ENCODE data around the gene LIG4. TPM values are rescaled to one million over a fixed set of nuclear protein-coding genes. Genes with fewer than 3 reads are reported as not detected.

Gene LIG4
- total RNA-seq, 1 donor from 2014 or later = 8.7 TPM

GRCh38 chr13:108176685-108177274, 38.6 kb downstream of the LIG4 start:
- Mint-ChIP-seq H3K27me3 (no peaks in the 10 kb centered on the region), H3K4me1 (ENCODE audit: unreplicated experiment) (no peaks in the 10 kb centered on the region)

GRCh38 chr13:108168929-108169328, 46.4 kb downstream of the LIG4 start:
- Mint-ChIP-seq H3K27ac (no peak overlapping the region), H3K9me3 (no peaks in the 10 kb centered on the region), H3K4me1 (ENCODE audit: unreplicated experiment) (no peaks in the 10 kb centered on the region), H3K4me3 (no peak overlapping the region), H3K27me3 (no peaks in the 10 kb centered on the region), H3K36me3 (no peaks in the 10 kb centered on the region)
- TF ChIP-seq CTCF (conservative IDR thresholded peaks at IDR 0.05) = no peak
- DNase-seq (ENCODE audit: extremely low spot score, unreplicated experiment) = no peak

More at GRCh38 chr13:108176685-108177274, 38.6 kb downstream of the LIG4 start:
- peak; percentile 75 for TF ChIP-seq CTCF (conservative IDR thresholded peaks at IDR 0.05)
- Mint-ChIP-seq H3K36me3 (no peaks in the 10 kb centered on the region), H3K4me3 (no peak overlapping the region), H3K27ac (no peak overlapping the region), H3K9me3 (no peaks in the 10 kb centered on the region)
- DNase-seq (ENCODE audit: extremely low spot score, unreplicated experiment) = no peak

GRCh38 chr13:108166078-108166477, 49.3 kb downstream of the LIG4 start:
- no peak overlapping the region for H3K4me3 Mint-ChIP-seq
- no peak overlapping the region for H3K27ac Mint-ChIP-seq
- no peak for DNase-seq (ENCODE audit: extremely low spot score, unreplicated experiment)
- no peaks in the 10 kb centered on the region for H3K36me3 Mint-ChIP-seq
- H3K4me1 Mint-ChIP-seq (ENCODE audit: unreplicated experiment) = no peaks in the 10 kb centered on the region
- H3K9me3 Mint-ChIP-seq = no peaks in the 10 kb centered on the region
- TF ChIP-seq CTCF (conservative IDR thresholded peaks at IDR 0.05) = no peak
- H3K27me3 Mint-ChIP-seq = no peaks in the 10 kb centered on the region

GRCh38 chr13:108158746-108159145, 56.6 kb downstream of the LIG4 start:
- Mint-ChIP-seq H3K4me1 (ENCODE audit: unreplicated experiment) (no peaks in the 10 kb centered on the region), H3K36me3 (no peaks in the 10 kb centered on the region), H3K4me3 (no peak overlapping the region), H3K27me3 (no peaks in the 10 kb centered on the region), H3K27ac (no peak overlapping the region), H3K9me3 (peaks cover 5% of the 10 kb centered on the region)
- DNase-seq (ENCODE audit: extremely low spot score, unreplicated experiment) = no peak
- TF ChIP-seq CTCF (conservative IDR thresholded peaks at IDR 0.05) = no peak

Other genes with a start within 250 kb of the LIG4 start
- gene ABHD13, start 2.9 kb upstream of the LIG4 start, total RNA-seq (ENCODE audit: low replicate concordance) = 9.0 and 12.0 TPM in 2 replicates
- 0.45 and 1.8 TPM in 2 replicates for gene TNFSF13B, start 54.2 kb upstream of the LIG4 start, total RNA-seq (ENCODE audit: low replicate concordance)